ENCODE measurements around the gene DUSP7. TPM values are rescaled to one million over a fixed set of nuclear protein-coding genes. Genes with fewer than 3 reads are reported as not detected.
A peak's percentile ranks its signal among the peaks of the same experiment; 100 is the strongest.

Gene DUSP7
- total RNA-seq, 1 experiment from 2014 or later: 20.1 TPM

DNA sequence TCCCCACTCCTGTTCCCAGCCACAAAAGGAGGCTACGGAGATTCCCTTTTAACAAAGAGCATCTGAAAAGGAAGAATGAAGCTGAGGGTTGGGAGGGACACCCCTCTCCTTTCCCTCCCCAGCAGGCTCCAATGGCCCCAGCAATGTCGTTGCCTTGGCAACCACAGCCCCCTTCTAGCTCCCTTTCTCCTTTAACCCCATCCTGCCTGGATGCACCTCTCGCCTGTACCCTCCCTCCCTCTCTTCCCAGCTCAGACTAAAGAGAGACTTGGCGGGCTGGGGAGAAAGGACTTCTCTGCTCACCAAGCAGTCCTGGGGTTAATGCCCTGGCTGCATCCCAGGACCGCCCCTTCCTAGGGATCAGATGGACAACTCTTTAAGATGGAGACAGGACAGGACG lies 53.6 kb downstream of the DUSP7 start:
- Histone ChIP-seq H3K36me3 (ENCODE audit: insufficient read depth, low read length, poor library complexity, severe bottlenecking) (no peaks in the 10 kb centered on the region), H3K4me3 (ENCODE audit: low read depth, low read length, poor library complexity, severe bottlenecking) (no peak overlapping the region), H3K4me1 (ENCODE audit: insufficient read depth, low read length, poor library complexity, severe bottlenecking) (peaks cover 18% of the 10 kb centered on the region), H3K27ac (ENCODE audit: low read depth, low read length, poor library complexity, severe bottlenecking) (no peak overlapping the region), H3K9me3 (ENCODE audit: low read depth, low read length, poor library complexity, severe bottlenecking) (no peaks in the 10 kb centered on the region), H3K27me3 (replicated peaks; ENCODE audit: insufficient read depth, low read depth, low read length, poor library complexity) (no peaks in the 10 kb centered on the region)
- CTCF ChIA-PET: no interaction called here
- DNase-seq (ENCODE audit: low spot score): no peak
- POLR2A ChIA-PET (ENCODE audit: low non-redundant PET): interaction anchor here (0.6 kb wide), 1 partner anchor 222 kb away, joined by 10 read pairs; no protein-coding TSS in a partner anchor
- intact Hi-C loops (cut with micrococcal nuclease; ENCODE audit: unreplicated experiment): loop anchor here (5.0 kb wide), 1 partner anchor 55 kb away; the partner anchor contains the start of gene DUSP7
- BruUV-seq (replicated peaks): no TSS peak
- no peak for TF ChIP-seq EZH2 (IDR thresholded peaks at IDR 0.05; ENCODE audit: borderline replicate concordance, low read depth, low read length, poor library complexity, severe bottlenecking)
- no peak for TF ChIP-seq CTCF (conservative IDR thresholded peaks at IDR 0.05; ENCODE audit: low read depth, low read length)

- Histone ChIP-seq H3K27me3 (replicated peaks; ENCODE audit: insufficient read depth, low read depth, low read length, poor library complexity) (no peaks in the 10 kb centered on the region), H3K27ac (ENCODE audit: low read depth, low read length, poor library complexity, severe bottlenecking) (no peak overlapping the region), H3K4me3 (ENCODE audit: low read depth, low read length, poor library complexity, severe bottlenecking) (no peak overlapping the region), H3K36me3 (ENCODE audit: insufficient read depth, low read length, poor library complexity, severe bottlenecking) (no peaks in the 10 kb centered on the region), H3K9me3 (ENCODE audit: low read depth, low read length, poor library complexity, severe bottlenecking) (no peaks in the 10 kb centered on the region), H3K4me1 (ENCODE audit: insufficient read depth, low read length, poor library complexity, severe bottlenecking) (peaks cover 18% of the 10 kb centered on the region)
- CTCF ChIA-PET: interaction anchor here (0.7 to 0.9 kb wide), 2 partner anchors 43 to 143 kb away, joined by 3 to 4 read pairs; no protein-coding TSS in a partner anchor
- POLR2A ChIA-PET (ENCODE audit: low non-redundant PET): no interaction called here
- TF ChIP-seq EZH2 (IDR thresholded peaks at IDR 0.05; ENCODE audit: borderline replicate concordance, low read depth, low read length, poor library complexity, severe bottlenecking) (no peak), CTCF (conservative IDR thresholded peaks at IDR 0.05; ENCODE audit: low read depth, low read length) (peak; percentile 83)
- DNase-seq (ENCODE audit: low spot score): peak; percentile 68
- BruUV-seq (replicated peaks): no TSS peak
- intact Hi-C loops (cut with micrococcal nuclease; ENCODE audit: unreplicated experiment): loop anchor here (1.0 to 5.0 kb wide), 4 partner anchors 56 to 337 kb away; partner anchors contain the start of gene DUSP7
Measured at GRCh38 chr3:52001443-52001974, 54.9 kb downstream of the DUSP7 start.

GRCh38 chr3:51999846-52000245 lies 56.5 kb downstream of the DUSP7 start:
- ChIA-PET CTCF (no interaction called here), POLR2A (ENCODE audit: low non-redundant PET) (no interaction called here)
- no TSS peak for BruUV-seq (replicated peaks)
- Histone ChIP-seq H3K36me3 (ENCODE audit: insufficient read depth, low read length, poor library complexity, severe bottlenecking) (peaks cover 4% of the 10 kb centered on the region), H3K4me1 (ENCODE audit: insufficient read depth, low read length, poor library complexity, severe bottlenecking) (peaks cover 3% of the 10 kb centered on the region), H3K4me3 (ENCODE audit: low read depth, low read length, poor library complexity, severe bottlenecking) (no peak overlapping the region), H3K27ac (ENCODE audit: low read depth, low read length, poor library complexity, severe bottlenecking) (no peak overlapping the region), H3K9me3 (ENCODE audit: low read depth, low read length, poor library complexity, severe bottlenecking) (no peaks in the 10 kb centered on the region), H3K27me3 (replicated peaks; ENCODE audit: insufficient read depth, low read depth, low read length, poor library complexity) (no peaks in the 10 kb centered on the region)
- TF ChIP-seq CTCF (conservative IDR thresholded peaks at IDR 0.05; ENCODE audit: low read depth, low read length) (no peak), EZH2 (IDR thresholded peaks at IDR 0.05; ENCODE audit: borderline replicate concordance, low read depth, low read length, poor library complexity, severe bottlenecking) (no peak)
- intact Hi-C loops (cut with micrococcal nuclease; ENCODE audit: unreplicated experiment): loop anchor here (2.0 to 5.0 kb wide), 2 partner anchors 57 to 339 kb away; partner anchors contain the start of gene DUSP7
- no peak for DNase-seq (ENCODE audit: low spot score)

Other genes with a start within 250 kb of the DUSP7 start
- not detected in 2 replicates for gene IQCF2, start 195.0 kb downstream of the DUSP7 start, total RNA-seq (2021)
- not detected in 2 replicates for gene IQCF5, start 181.0 kb downstream of the DUSP7 start, total RNA-seq (2021)
- gene IQCF1, start 153.2 kb downstream of the DUSP7 start, total RNA-seq (2021): not detected in 2 replicates
- 25.9 and 32.3 TPM in 2 replicates for gene RRP9, start 114.7 kb downstream of the DUSP7 start, total RNA-seq (2021)
- gene PARP3, start 114.2 kb downstream of the DUSP7 start, total RNA-seq (2021): 3.4 and 4.0 TPM in 2 replicates
- gene GPR62, start 101.2 kb downstream of the DUSP7 start, total RNA-seq (2021): not detected in 2 replicates
- gene PCBP4, start 89.1 kb downstream of the DUSP7 start, total RNA-seq (2021): 5.3 and 8.1 TPM in 2 replicates
- gene ABHD14B, start 82.5 kb downstream of the DUSP7 start, total RNA-seq (2021): 7.3 and 11.4 TPM in 2 replicates
- gene ABHD14A, start 81.5 kb downstream of the DUSP7 start, total RNA-seq (2021): 3.7 and 5.6 TPM in 2 replicates
- 6.4 and 9.3 TPM in 2 replicates for gene ACY1, start 73.0 kb downstream of the DUSP7 start, total RNA-seq (2021)
- gene RPL29, start 60.7 kb downstream of the DUSP7 start, total RNA-seq (2021): 613 and 624 TPM in 2 replicates
- 16.1 and 17.8 TPM in 2 replicates for gene POC1A, start 97.9 kb upstream of the DUSP7 start, total RNA-seq (2021)
- 52.2 and 58.6 TPM in 2 replicates for gene ALAS1, start 141.6 kb upstream of the DUSP7 start, total RNA-seq (2021)
- not detected in 2 replicates for gene TLR9, start 169.1 kb upstream of the DUSP7 start, total RNA-seq (2021)
- 18.3 and 21.0 TPM in 2 replicates for gene TWF2, start 182.6 kb upstream of the DUSP7 start, total RNA-seq (2021)
- 3.6 and 5.8 TPM in 2 replicates for gene PPM1M, start 189.2 kb upstream of the DUSP7 start, total RNA-seq (2021)
- gene WDR82, start 222.1 kb upstream of the DUSP7 start, total RNA-seq (2021): 50.1 and 54.3 TPM in 2 replicates
- gene GLYCTK, start 231.3 kb upstream of the DUSP7 start, total RNA-seq (2021): 4.3 and 5.1 TPM in 2 replicates

All from A673 (cell line).